Measurements from ENCODE around the gene NAT10.

NAT10 gene

GRCh38 chr11:34134765-34135164, 29.3 kb downstream of the NAT10 start:
- ATAC-seq: no peak
- no peak for TF ChIP-seq ZFP30 (CRISPR knock-in tag; IDR thresholded peaks at IDR 0.05)
- no peak for TF ChIP-seq POU6F1 (CRISPR knock-in tag; IDR thresholded peaks at IDR 0.05; ENCODE audit: borderline replicate concordance, low read depth)

GRCh38 chr11:34135439-34135838, 30.0 kb downstream of the NAT10 start:
- TF ChIP-seq PATZ1 (CRISPR knock-in tag; IDR thresholded peaks at IDR 0.05; ENCODE audit: borderline replicate concordance) (no peak), POU6F1 (CRISPR knock-in tag; IDR thresholded peaks at IDR 0.05; ENCODE audit: borderline replicate concordance, low read depth) (no peak), PPARA (CRISPR knock-in tag; IDR thresholded peaks at IDR 0.05; ENCODE audit: borderline replicate concordance) (no peak)
- no peak for ATAC-seq

- TF ChIP-seq GLIS3 (CRISPR knock-in tag; IDR thresholded peaks at IDR 0.05) (no peak), ZC3H10 (CRISPR knock-in tag; IDR thresholded peaks at IDR 0.05) (no peak), ISL1 (CRISPR knock-in tag; IDR thresholded peaks at IDR 0.05) (no peak), SNAI2 (CRISPR knock-in tag; IDR thresholded peaks at IDR 0.05) (no peak), TOX (CRISPR knock-in tag; IDR thresholded peaks at IDR 0.05; ENCODE audit: borderline replicate concordance) (no peak), PATZ1 (CRISPR knock-in tag; IDR thresholded peaks at IDR 0.05; ENCODE audit: borderline replicate concordance) (no peak), ZFP3 (CRISPR knock-in tag; IDR thresholded peaks at IDR 0.05) (no peak), CREB5 (CRISPR knock-in tag; IDR thresholded peaks at IDR 0.05; ENCODE audit: low read depth) (no peak), ESRRG (CRISPR knock-in tag; IDR thresholded peaks at IDR 0.05) (no peak), ZNF70 (CRISPR knock-in tag; IDR thresholded peaks at IDR 0.05) (no peak), ZFP30 (CRISPR knock-in tag; IDR thresholded peaks at IDR 0.05) (no peak), ZNF8 (CRISPR knock-in tag; IDR thresholded peaks at IDR 0.05) (no peak), TCF4 (CRISPR knock-in tag; IDR thresholded peaks at IDR 0.05; ENCODE audit: borderline replicate concordance) (no peak)
Measured at GRCh38 chr11:34136420-34136819, 31.0 kb downstream of the NAT10 start.

GRCh38 chr11:34139346-34139745, 33.9 kb downstream of the NAT10 start:
- ATAC-seq: no peak
- TF ChIP-seq ZNF8 (CRISPR knock-in tag; IDR thresholded peaks at IDR 0.05) (no peak), PATZ1 (CRISPR knock-in tag; IDR thresholded peaks at IDR 0.05; ENCODE audit: borderline replicate concordance) (no peak), ISL1 (CRISPR knock-in tag; IDR thresholded peaks at IDR 0.05) (no peak), ZC3H10 (CRISPR knock-in tag; IDR thresholded peaks at IDR 0.05) (no peak), ESRRG (CRISPR knock-in tag; IDR thresholded peaks at IDR 0.05) (no peak), TOX (CRISPR knock-in tag; IDR thresholded peaks at IDR 0.05; ENCODE audit: borderline replicate concordance) (no peak)

More at GRCh38 chr11:34136420-34136819, 31.0 kb downstream of the NAT10 start:
- no peak for ATAC-seq
